Measurements from ENCODE around the gene CLOCK.
"Not testable (repeated sequence)": the region's sequence is repeated elsewhere in the genome, so short reads cannot be mapped to it uniquely, and the experiment has no call there.

CLOCK gene, protein sequence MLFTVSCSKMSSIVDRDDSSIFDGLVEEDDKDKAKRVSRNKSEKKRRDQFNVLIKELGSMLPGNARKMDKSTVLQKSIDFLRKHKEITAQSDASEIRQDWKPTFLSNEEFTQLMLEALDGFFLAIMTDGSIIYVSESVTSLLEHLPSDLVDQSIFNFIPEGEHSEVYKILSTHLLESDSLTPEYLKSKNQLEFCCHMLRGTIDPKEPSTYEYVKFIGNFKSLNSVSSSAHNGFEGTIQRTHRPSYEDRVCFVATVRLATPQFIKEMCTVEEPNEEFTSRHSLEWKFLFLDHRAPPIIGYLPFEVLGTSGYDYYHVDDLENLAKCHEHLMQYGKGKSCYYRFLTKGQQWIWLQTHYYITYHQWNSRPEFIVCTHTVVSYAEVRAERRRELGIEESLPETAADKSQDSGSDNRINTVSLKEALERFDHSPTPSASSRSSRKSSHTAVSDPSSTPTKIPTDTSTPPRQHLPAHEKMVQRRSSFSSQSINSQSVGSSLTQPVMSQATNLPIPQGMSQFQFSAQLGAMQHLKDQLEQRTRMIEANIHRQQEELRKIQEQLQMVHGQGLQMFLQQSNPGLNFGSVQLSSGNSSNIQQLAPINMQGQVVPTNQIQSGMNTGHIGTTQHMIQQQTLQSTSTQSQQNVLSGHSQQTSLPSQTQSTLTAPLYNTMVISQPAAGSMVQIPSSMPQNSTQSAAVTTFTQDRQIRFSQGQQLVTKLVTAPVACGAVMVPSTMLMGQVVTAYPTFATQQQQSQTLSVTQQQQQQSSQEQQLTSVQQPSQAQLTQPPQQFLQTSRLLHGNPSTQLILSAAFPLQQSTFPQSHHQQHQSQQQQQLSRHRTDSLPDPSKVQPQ

DNA sequence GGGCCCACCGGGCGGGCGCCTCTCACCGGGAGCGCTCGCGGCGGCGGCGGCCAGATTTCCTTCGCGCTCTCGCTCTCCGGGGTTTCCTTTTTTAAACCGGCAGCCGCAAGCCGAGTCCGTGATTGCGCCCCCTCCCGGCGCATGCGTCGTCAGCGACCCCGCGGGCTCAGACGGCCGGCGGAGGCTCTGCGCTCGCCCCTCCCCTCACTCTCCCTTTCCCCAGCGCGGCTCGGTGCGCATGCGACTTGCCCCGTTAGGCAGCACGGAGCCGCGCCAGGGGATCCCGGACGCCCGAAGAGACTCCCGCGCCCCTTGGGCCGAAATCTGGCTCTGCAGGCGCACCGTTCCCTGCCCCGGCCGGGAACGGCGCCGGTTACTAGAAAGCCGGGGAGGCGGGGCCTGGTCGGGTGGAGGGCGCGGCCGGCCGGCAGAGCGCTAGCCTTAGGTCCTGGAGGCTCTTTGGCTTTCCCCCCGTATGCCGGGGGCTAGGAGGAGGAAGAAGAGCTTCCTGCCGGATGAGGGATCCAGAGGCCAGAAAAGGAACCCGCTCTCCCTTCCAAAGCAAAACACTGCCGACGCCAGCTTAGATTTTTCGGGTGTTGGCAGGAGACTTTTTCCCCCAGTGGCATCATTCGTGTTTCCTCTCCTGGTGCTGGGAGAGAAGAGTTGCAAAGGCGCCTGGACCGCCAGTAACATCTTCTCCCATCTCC, at the start of gene CLOCK:
CLOCK (minus strand) TSS at position 154 of the 710 bp plus-strand sequence. CDS start 64,124 bp downstream, outside the sequence.
- DNase-seq, result peak; percentile 71

DNA sequence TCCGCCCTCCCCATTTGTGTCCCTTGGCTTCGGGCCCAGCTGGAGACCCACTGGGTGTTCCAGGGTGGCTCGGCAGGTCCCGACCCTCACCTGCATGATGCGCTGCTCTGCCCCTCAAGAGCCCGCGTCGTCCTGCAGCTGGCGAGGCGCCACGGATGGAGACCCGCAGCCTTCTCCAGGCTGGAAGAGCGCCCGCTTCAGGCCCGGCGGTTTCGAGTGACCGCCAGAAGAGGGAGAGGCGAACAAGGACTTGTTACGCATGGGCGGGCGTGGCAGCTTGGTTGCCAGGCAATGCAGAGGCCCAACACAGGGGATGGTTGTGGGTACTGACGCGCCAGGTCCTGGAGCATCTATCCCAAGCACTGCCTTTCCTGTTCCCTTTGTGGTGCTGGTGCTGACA, 45.3 kb upstream of the CLOCK start, which contains the start of gene PDCL2:
PDCL2 (minus strand) TSS at position 232 of the 400 bp plus-strand sequence; CDS start at position 96, 136 bp downstream.
- DNase-seq, result no peak

DNA sequence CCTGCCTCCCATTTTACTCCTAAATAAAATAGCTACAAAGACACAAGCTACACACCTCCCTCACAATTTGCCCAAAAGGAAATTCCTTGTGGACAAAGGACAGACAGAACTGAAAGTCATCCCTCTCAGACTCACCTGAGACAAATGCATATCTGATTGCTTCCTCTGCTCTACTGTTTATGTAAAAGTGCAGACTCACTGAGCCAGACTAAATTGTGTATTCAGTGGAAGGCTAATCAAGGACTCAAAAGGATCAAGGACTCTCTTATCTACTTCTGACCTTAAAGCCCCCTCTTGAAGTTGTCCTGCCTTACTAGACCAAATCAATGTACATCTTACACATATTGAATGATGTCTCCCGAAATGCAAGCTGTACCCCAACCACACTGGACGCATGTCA, 41.5 kb upstream of the CLOCK start:
- no peak for DNase-seq

DNA sequence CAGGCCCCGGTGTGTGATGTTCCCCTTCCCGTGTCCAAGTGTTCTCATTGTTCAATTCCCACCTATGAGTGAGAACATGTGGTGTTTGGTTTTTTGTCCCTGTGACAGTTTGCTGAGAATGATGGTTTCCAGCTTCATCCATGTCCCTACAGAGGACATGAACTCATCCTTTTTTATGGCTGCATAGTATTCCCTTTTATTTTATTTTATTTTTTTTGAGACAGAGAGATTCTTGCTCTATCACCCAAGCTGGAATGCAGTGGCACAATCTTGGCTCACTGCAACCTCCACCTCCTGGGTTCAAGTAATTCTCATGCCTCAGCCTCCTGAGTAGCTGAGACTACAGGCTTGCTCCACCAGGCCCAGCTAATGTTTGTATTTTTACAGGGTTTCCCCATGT, 36.1 kb upstream of the CLOCK start:
- not testable (repeated sequence) for DNase-seq

DNA sequence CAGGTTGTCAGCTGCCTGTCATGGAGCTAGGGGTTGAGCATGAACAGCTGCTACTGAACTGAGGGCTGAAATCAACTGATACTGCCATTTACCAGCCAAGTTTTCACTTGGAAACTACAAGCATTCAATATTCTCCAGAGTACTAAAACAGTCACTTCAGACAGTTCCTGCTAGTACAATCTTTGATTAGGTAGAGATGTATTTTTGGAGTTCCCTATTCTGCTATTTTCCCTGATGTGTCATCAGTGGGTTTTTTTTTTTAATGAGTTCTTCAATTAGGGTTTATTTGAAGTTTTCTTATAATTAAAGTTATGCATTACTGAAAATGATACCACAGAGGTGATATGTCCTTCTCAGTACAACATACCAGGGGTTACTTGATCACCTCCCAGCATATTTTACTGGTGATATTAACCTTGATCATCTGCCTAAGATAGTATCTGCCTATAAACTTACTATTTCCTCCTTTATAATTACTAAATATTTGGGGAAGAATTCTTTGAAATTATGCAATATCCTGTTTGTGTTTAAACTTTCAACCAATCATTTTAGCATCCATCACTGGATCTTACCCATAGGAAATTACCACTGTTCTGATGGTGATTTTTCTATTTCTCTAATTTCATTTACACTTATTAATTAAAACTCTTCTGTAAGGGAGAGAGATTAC, 31.8 kb upstream of the CLOCK start:
- no peak for DNase-seq

DNA sequence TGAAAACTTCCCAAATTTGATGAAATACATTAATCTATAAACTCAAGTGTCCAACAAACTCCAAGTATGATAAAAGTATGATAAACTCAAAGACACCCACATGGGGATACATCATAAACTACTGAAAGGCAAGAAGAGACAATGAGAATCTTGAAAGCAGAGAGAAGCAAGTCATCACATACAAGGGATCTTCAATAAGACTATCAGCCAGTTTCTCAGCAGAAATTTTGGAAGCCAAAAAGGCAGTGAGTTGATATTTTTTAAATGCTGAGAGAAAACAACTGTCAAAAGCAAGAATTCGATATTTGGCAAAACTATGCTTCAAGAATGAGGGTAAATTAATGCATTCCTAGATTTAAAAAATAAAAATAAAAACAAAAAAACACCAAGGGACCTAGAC, 28.8 kb upstream of the CLOCK start:
- no peak for DNase-seq

DNA sequence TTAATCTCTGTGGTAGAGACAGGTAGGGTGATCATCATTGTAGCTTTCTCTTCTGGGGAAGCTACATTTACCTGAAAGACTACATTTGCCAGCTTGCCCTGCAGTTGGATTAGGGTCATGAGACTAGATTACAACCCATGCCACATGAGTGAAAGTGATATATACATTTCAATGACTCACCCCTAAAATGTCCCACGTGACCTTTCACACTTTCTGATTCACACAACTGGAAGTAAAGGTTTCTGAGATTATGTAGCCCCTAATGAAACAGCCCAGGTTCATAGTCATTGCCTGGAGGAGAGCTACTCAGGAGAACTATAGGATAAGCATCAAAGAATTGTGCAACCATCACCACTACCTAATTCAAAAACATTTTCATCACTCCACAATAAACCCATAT, 27.5 kb upstream of the CLOCK start:
- DNase-seq, result no peak

DNA sequence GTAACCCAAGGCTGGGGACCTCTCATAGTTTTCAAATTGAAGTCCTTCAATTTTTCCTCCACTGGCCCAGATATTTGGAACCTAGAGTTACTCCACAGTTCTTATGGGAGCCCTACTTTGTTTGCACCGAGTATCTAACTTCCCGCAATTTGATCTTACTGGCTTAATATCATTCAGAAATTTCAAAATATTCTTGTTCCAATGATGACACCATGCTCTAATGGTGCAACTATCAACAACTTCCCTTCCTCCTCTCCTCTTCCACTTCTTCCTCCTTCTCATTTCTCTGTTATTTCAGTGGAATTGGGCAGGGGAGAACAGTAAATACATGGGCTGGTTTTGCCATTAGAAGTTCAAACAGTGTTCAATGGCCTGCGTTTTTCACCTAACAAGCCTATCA, 25.1 kb upstream of the CLOCK start:
- no peak for DNase-seq

DNA sequence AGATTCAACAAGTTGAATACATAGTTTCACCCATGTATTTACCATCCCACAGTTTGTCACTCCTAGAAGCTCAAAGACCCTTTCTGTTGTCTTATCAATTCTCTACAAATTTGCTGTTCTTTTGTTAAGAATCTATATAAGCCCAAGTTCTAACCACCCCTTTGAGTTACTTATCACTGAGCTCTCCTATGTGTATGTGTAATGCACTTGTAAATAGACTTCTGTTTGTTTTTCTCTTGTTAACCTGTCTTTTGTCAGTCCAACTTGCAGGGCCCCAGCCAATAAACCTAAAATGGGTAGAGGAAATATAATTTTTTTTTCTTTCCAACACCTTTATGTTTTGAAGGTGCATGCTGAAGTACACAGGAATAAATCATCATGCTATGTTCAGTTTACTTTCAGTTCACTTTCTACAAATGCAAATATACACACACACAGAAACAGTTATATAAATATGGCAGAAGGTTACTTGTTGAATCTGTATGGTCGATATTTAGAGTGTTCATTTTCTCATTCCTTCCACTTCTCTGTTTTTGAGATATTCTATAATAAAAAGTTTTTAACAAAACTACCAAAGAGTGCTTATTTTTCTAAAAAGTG, 22.3 kb upstream of the CLOCK start:
- no peak for DNase-seq

DNA sequence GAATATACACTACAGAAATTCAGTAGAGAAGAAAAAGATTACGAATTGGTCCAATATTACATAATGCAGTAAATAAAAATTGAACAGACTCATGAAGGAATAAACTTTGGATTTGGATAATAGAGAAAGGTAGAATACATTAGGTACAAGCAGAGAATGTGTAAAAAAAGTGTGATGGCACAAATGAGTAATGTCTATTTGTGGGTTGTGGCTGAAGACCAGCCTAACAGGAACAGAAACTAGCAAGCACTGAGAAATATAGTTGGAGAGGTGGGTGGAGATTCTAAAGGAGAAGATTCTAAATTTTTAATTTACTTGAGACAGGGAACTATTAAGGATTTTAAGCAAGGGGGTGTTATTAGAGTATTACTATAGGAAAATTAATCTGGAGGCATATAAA, 15.2 kb upstream of the CLOCK start:
- DNase-seq, result peak; percentile 86

DNA sequence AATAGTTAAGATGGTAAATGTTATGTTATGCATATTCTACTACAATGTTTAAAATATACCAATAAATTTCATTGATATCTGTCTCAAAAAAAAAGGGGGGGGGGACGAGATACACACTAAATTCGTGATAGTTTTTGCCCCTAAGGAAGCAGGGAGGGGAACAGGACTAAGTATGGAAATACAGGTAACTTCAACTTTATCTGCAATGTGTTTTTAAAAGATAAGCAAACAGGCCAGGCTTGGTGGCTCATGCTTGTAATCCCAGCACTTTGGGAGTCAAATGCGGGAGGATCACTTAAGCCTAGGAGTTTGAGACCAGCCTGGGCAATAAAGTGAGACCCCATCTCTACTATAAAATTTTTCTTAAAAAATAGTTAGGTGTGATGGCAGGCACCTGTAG, 13.4 kb upstream of the CLOCK start:
- no peak for DNase-seq

DNA sequence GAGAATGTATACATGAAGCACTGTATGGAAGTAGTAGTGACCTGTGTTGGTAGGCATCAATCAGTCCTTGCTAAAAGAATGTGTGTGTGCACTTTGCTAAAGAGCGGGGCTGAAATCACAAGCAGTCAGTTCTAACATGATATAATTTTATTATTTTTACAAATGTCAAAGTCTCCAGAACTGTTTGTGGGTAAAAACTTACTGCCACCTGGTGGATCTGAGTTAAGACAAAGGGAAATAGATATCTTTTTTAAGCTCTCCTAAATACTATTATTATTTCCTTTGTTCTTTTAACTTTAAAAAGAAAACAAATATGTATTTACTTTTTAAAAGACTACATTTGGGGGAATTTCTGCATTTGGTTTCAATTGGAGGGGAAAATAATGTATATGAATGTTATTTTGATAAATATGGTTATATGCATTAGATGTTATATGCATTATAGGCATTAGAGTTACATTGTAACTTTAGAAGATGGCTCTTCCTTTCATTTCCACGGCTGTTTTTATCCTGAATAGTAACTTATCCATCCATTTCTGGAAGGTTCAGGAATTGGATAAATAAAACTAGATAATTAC, 7.8 kb upstream of the CLOCK start:
- DNase-seq, result peak; percentile 19

DNA sequence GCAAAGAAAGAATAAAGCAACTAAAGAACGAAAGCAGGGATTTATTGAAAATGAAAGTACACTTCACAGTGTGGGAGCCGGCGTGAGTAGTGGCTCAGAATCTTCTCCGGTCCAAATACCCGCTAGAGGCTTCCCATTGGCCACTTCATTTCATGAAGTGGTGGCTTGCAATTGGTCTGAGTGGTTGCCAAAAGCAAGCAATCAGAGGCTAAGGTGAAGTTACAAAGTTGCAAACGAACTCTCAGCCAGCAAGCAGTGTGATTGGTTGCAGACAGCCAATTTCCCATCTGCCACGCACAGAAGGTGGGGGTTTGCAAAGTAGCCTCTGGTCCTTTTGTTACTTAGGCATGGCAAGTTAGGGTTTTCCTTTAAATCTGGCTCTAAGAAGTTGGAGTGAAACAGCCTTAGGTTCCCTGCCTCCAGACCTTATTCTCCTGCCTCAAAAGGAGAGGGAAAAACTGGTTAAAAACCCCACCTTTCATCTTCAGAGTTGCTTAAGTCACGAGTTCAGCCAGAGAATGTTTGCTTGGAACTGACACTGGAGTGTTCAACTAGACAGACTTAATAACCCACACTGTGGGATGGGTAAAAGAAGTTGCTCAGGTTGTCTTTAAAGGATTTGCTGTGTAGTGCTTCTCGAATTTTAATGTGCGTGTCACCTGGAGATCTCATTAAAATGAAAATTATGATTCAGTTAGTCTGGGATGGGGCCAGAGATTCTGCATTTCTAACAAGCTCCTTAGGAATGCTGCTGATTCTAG, 6.9 kb upstream of the CLOCK start:
- peak; percentile 33 for DNase-seq

DNA sequence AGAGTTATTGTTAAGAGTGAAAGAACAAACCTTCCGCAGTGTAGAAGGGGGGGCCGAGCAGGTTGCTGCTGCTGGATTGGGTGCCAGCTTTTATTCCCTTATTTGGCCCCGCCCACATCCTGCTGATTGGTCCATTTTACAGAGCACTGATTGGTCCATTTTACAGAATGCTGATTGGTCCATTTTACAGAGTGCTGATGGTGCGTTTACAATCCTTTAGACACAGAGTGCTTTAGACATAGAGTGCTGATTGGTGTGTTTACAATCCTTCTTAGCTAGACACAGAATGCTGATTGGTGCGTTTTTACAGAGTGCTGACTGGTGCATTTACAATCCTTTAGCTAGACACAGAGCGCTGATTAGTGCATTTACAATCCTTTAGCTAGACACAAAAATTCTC, 5.3 kb upstream of the CLOCK start:
- not testable (repeated sequence) for DNase-seq

DNA sequence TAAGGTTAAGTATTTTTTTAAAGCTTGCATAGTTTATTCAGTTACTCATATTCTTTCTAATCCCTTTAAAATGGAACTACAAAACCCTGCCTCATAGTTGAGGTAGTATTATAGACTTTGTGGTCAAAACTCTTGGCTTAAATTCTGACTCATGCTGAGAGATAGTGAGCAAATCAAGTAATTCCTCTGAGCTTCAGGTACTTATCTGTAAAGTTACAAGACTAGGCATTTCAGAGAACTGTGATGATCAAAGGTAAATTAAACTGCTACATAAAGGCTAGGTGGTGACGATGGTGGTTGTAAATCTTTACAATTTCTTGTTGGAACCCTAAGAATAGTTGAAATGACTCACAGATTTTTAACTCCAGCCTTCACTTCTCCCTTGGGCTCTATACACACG, 3.2 kb upstream of the CLOCK start:
- DNase-seq, result peak; percentile 21

DNA sequence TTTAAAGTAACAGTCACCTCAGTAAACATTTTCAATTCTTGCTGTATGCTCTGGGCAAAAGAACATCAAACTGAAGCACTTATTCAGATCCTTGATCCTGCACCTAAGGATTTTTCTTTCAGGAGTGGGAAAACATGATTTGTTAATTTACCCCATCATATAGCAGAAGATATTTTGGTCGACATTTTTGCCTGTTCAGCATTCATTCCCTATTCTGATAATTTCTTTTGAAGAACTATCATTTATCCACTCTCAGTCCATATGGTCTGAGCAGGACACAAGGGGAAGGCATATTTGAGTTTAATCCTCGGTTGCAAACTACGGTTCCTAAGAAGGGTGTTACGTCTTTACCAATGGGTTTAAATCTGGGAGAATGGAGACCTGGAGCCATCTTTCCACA, 1.2 kb upstream of the CLOCK start:
- no peak for DNase-seq

DNA sequence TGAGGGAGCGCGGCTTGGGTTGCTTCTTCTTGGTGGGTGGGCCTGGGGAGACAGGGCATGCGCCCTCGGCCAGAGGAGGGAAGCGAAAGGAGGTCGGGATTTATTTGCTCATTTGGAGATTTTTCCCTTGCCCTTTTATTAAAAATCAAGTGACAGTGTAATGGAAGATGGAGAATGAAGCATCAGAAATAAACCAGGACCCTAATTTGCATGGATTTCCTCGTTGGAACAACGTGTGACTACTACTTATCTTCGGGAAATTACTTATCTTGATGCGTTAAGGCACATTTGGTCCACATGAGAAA, 709 bp upstream of the CLOCK start:
- DNase-seq, result no peak

DNA sequence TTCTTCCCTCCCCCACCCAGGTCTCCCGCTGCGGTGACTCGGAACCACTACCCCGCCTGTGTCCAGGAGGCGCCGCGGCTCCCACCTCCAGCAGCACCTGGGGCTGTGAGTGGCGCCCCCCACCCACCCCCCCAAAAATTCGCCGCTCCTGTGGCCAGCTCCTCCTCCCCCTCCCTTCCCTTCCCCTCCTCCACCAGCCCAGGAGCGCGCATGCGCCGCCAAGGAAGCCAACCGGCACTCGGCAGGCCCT, 278 bp downstream of the CLOCK start:
- no peak for DNase-seq

DNA sequence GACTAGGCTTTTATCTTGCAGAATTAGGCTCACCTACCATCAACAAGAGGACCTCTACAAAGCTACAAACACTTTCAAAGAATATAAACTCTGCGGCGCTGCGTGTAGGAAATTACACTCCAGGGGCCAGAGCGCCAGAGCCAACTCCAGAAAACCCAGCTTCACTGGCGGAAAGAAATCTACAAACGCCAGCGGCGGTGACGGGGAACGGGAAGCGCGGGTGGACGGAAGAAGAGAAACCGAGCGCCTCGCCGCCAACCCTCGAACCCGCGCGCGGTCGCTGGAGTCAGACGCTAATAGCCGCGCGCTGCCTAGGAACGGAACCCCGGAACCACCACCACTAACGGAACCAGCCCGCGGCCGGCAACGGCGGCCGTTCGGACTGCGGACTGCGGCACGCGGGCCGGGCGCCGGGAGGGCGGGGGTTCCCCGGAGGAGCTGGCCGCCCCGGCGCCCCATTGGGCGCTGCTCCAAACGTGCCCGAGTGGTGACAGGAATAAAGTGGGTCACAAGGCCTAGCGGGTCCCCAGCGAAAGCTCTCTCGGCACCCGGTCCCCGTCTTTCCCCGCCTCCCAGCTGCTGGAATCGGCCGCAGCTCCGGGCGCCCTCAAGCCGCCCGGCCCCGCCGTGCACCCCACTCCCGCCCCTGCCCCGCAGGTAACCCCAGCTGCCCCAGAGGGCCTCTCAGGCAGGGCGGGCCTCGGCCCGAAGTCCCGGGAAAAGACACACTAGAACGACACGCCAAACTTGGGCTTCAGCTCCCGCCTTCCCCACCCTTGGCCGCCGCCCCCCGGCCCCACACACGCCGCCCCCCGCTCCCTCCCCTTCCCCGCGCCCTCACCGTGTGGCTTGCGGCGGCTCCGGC, 836 bp downstream of the CLOCK start:
- DNase-seq, result peak; percentile 66

DNA sequence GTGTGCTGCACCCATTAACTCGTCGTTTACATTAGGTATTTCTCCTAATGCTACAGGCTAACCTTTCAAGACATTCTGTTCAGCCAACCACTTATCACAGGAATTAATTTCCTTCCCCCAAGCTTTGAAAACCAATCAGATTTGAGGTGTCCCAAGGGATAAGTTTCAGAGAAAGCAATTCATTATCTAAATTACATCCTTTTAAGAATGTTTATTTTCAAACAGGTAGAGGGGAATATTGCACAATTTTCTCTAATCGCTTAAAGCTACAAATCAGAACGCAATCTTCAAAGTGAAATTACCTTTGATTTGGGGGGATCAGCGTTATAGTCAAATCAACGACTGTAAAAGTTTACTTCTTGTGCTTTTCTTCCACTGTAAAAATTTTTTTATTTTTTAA, 1.6 kb downstream of the CLOCK start:
- DNase-seq, result no peak

DNA sequence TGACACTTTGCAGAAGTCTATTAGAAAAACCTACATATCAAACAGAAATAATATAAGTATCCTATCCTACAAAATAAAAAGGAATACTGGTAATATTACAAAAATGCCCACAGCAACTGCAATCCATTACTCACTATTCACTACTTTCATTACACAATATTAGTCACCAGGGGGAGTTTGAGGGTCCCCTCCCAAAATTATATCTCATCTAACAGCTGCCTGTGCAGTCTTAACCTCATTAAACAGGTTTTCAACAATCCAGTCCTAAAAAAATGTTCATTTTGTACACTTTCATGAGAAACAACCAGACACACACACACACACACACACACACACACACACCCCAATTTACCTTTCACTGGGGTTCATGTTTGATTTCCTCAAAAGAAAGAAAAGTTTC, 2.9 kb downstream of the CLOCK start:
- DNase-seq, result no peak
